NB4 (cell line): ENCODE measurements around the gene KRTAP5-2.
A peak's percentile ranks its signal among the peaks of the same experiment; 100 is the strongest.
"Not testable (repeated sequence)": the region's sequence is repeated elsewhere in the genome, so short reads cannot be mapped to it uniquely, and the experiment has no call there.

ENCODE experiments used
- DNase-seq: peaks from one replicate; pipeline ENCODE4 v3.0.0; 2010; ENCODE audit warnings: low read depth
- H3K4me3 ChIP-seq: one replicate; pipeline ENCODE4 v1.5.1; 2011; ENCODE audit warnings: mild to moderate bottlenecking, low read depth, low read length, moderate library complexity
- MYC ChIP-seq: IDR thresholded peaks from 2 replicates; pipeline ENCODE4 v1.6.1; 2011; ENCODE audit warnings: low read depth, low read length
- POLR2A ChIP-seq: IDR thresholded peaks from 2 replicates; pipeline ENCODE4 v1.6.1; 2011; ENCODE audit warnings: mild to moderate bottlenecking; ENCODE audit not compliant: insufficient read length; ENCODE audit errors: extremely low read depth
- TF ChIP-seq, protein P1 (sequence below): IDR thresholded peaks from 2 replicates; pipeline ENCODE4 v1.6.1; 2011; ENCODE audit warnings: low read depth, low read length
- TF ChIP-seq, protein P2 (sequence below): IDR thresholded peaks from one replicate; pipeline ENCODE4 v1.5.1; 2012; ENCODE audit warnings: low read depth, low read length

Gene KRTAP5-2

DNA sequence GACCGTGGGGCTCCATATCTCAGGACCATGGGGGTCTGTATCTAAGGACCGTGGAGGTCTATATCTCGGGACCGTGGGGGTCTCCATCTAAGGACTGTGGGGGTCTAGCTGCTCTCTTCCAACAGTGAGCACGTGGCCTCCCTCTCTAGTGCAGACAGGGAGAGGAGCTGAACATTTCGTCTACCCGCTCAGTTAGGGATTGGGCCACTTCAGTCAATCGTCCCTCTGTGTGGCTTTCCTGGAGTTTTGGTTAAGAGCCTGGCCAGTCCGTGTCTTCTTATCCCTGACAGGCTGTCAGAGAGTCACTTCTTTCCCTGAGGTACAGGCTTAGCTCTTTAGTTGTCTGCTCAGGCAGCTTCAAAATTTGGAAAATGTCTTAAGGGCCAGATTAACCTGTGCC, 16.1 kb downstream of the KRTAP5-2 start:
- no peak for DNase-seq
- H3K4me3 ChIP-seq: no peak overlapping the region

DNA sequence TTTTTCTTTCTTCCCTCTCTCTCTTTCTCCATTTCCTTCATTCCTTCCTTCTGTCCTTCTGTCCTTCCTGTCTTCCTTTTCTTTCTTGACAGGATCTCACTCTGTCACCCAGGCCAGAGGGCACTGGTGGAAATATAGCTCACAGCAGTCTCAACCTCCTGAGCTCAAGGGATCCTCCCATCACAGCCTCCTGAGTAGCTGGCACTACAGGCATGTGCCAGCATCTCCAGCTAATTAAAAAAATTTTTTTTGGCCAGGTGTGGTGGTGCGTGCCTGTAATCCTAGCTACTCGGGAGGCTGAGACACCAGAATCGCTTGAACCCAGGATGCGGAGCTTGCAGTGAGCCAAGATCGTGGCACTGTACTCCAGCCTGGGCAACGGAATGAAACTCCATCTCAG, 21.3 kb downstream of the KRTAP5-2 start:
- no peak for DNase-seq
- H3K4me3 ChIP-seq: no peak overlapping the region
- TF ChIP-seq POLR2A: no peak
- TF ChIP-seq, protein P1, sequence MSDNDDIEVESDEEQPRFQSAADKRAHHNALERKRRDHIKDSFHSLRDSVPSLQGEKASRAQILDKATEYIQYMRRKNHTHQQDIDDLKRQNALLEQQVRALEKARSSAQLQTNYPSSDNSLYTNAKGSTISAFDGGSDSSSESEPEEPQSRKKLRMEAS: no peak
- TF ChIP-seq, protein P2, sequence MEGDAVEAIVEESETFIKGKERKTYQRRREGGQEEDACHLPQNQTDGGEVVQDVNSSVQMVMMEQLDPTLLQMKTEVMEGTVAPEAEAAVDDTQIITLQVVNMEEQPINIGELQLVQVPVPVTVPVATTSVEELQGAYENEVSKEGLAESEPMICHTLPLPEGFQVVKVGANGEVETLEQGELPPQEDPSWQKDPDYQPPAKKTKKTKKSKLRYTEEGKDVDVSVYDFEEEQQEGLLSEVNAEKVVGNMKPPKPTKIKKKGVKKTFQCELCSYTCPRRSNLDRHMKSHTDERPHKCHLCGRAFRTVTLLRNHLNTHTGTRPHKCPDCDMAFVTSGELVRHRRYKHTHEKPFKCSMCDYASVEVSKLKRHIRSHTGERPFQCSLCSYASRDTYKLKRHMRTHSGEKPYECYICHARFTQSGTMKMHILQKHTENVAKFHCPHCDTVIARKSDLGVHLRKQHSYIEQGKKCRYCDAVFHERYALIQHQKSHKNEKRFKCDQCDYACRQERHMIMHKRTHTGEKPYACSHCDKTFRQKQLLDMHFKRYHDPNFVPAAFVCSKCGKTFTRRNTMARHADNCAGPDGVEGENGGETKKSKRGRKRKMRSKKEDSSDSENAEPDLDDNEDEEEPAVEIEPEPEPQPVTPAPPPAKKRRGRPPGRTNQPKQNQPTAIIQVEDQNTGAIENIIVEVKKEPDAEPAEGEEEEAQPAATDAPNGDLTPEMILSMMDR: no peak
- TF ChIP-seq MYC: no peak

More for the DNA sequence above, 16.1 kb downstream of the KRTAP5-2 start:
- TF ChIP-seq, protein P1: no peak
- TF ChIP-seq MYC: no peak

DNA sequence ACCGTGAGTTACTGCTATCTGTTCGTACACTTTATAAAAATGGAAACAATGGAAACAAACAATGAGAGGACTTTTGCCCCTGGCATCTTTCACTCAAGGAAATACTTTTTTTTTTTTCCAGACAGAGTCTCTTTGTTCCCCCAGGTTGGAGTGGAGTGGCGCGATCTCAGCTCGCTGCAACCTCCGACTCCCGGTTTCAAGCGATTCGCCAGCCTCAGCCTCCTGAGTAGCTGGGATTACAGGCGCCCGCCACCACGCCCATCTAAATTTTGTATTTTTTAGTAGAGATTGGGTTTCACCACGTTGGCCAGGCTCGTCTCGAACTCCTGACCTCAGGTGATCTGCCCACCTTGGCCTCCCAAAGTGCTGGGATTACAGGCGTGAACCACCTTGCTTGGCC, 22.3 kb downstream of the KRTAP5-2 start:
- H3K4me3 ChIP-seq, DNase-seq: not testable (repeated sequence)

DNA sequence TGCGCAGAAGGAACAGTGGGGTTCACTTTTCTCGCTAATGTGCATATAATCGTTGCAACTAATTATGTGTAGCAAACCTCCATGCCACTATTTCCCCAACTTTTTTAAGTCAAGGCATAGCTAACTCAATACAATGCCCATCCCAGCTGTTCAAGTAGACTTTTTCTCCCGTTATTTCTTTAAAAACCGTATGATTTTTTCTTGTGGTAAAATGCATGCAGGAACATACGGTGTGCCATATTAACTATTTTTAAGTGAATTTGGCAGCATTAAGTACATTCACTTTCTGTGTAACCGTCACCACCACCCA, 23.2 kb downstream of the KRTAP5-2 start:
- no peak for TF ChIP-seq POLR2A
- TF ChIP-seq, protein P1: no peak
- H3K4me3 ChIP-seq: no peak overlapping the region
- DNase-seq: no peak

DNA sequence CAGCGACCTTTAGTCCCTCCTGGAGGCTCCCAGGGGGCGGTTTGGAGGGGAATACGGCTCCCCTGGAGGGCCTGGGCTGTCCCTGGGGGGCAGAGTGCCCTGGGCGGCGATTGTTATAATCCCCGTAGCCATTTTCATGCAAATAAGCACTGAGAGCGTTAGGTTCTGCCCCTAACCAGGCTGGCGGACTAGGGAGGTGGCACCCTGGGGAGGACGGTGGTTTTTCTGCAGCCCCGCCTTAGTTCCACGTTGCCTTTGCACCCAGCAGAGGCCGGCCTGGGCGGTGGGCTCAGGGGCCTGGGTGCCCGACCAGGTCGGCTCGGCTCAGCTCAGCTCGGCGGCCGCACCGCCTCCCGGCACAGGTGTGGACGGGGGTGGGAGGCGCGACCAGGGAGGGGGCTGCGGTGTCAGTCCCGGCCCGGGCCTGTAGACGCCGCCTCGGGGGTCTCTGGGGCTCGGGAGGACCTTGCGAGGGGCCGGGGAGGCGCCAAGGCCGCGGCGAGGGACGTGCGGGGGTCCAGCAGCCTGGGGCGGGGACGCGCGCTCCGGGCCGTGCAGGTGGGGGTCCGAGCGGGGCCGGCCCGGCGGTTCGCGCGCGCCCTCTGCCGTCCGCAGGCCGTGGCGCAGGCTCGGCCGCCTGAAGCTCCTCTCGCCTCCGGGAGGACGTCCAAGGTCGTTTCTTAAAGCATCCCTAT, 23.7 kb downstream of the KRTAP5-2 start:
- peak; percentile 77 for DNase-seq
- no peak overlapping the region for H3K4me3 ChIP-seq
- no peak for TF ChIP-seq POLR2A
- peak; percentile 43; the same call in 1 of the 2 replicates for TF ChIP-seq MYC
- TF ChIP-seq, protein P2: peak; percentile 50

DNA sequence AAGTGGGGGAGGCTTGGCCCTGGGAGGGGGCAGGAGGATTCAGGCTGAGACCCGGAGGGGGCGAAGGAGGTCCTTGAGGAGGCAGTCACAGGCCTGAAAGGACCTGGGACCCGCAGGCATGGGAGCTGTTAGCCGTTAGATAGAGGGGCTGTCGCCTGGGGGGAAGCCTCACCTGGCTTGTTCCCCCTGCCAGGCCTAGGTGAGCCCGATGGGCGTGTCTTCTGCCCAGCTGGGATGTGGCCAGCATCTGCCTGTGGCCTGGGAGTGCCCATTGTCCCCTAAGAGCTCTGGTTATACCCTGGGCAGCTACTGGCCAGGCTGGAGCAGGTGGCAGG, 24.2 kb downstream of the KRTAP5-2 start:
- H3K4me3 ChIP-seq: no peak overlapping the region
- no peak for DNase-seq
- no peak for TF ChIP-seq POLR2A
- no peak for TF ChIP-seq MYC
- TF ChIP-seq, protein P1: no peak
- TF ChIP-seq, protein P2: no peak

DNA sequence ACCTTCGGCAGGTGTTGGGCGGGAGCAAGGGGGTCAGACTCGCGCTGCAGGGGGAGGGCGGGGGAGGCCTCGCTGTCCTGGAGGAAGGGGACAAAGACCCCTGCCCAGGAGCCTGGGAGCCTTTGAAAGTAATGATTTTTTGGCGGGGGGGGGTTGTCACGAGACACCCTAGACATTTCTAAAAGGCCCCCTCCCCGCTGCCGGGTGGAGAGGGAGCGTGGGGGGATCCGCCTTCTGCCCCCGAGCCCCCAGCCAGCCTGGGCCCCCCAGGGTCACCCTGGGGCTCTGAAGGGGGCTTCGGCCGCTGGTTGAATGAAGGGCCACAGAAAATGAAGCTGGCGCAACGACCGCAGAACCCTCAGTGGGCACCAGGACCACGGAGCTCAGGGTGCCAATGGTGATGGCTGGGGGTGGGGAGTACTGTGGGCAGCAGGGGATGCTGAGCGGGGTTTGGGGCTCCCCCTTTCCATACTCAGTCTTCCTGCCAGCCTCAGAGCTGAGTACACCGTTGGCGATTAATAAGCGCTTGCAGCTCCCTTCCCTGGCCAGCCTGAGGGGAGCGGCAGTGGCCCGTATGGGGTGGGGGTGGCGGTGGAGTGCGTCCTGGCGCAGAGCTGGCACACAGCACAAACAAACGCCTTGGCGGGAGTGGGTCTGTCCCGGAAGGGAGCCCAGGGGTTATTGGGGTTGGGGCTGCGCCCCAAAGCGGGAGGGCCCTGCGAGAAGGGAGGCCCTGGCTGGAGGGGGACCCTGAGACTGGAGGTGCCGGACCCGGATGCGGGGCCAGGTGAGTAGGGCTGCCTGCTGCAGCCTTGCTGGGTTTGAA, 24.8 kb downstream of the KRTAP5-2 start:
- TF ChIP-seq, protein P1: no peak
- TF ChIP-seq, protein P2: no peak
- TF ChIP-seq POLR2A (no peak), MYC (no peak)
- no peak for DNase-seq
- no peak overlapping the region for H3K4me3 ChIP-seq
